LNCaP clone FGC (cell line): Measurements from ENCODE around the gene RABL3.
"Not testable (repeated sequence)": the region's sequence is repeated elsewhere in the genome, so short reads cannot be mapped to it uniquely, and the experiment has no call there.

Experiments
- DNase-seq: peaks from one replicate; pipeline ENCODE4 v3.0.0-alpha.2; 2011; ENCODE audit warnings: low read depth
- H3K4me3 ChIP-seq: 2 replicates; pipeline ENCODE4 v1.5.1; 2011; ENCODE audit warnings: mild to moderate bottlenecking, low read depth, low read length, control low read depth
- TF ChIP-seq, protein P1 (sequence below): IDR thresholded peaks from 2 replicates; pipeline ENCODE4 v1.5.1; 2012; ENCODE audit warnings: mild to moderate bottlenecking; ENCODE audit not compliant: control insufficient read depth, insufficient read depth; ENCODE audit errors: extremely low read depth

RABL3 gene

DNA sequence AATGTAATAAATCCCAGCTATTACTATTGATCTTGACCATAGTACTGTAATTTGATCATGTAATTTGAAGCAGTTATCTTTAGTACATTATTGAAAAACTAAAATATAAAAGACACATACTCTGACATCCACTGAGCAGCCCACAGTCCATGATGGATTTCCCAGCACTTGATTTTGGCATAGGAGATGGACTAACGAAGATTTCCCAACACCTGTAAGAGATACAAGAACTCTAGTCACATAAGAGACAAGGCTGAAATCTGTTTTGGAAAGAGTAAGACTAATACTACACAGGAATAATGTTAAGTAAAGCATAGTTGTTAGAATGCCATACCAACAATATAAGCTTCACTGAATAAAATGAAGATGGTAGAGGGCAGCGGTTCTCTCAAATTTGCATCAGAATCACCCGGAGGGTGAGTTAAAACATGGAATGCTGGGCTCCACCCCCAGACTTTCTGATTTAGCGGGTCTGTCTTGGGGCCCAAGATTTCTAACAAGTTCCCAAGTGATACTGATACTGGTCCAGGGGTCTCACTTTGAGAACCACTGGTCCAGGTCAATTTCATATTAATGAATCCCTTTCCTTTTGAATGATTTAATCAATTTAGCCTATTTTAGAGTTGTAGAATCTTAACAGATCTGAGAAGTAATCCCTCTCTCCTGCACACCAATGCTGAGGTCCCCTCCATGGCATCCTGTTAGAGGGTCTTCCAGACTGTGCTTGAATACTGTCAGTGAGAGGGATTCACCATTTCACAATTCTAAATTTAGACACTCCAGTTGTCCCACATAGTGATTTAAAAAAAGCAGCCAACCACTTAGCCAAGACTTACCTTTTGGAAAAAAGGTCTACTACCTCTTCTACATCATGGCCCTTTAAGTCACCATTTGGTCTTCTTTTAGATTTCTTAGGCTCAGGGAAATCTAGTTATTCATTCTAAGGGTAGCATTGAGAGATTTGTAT lies 11.5 kb downstream of the RABL3 start:
- no peak overlapping the region for H3K4me3 ChIP-seq
- TF ChIP-seq, protein P1, sequence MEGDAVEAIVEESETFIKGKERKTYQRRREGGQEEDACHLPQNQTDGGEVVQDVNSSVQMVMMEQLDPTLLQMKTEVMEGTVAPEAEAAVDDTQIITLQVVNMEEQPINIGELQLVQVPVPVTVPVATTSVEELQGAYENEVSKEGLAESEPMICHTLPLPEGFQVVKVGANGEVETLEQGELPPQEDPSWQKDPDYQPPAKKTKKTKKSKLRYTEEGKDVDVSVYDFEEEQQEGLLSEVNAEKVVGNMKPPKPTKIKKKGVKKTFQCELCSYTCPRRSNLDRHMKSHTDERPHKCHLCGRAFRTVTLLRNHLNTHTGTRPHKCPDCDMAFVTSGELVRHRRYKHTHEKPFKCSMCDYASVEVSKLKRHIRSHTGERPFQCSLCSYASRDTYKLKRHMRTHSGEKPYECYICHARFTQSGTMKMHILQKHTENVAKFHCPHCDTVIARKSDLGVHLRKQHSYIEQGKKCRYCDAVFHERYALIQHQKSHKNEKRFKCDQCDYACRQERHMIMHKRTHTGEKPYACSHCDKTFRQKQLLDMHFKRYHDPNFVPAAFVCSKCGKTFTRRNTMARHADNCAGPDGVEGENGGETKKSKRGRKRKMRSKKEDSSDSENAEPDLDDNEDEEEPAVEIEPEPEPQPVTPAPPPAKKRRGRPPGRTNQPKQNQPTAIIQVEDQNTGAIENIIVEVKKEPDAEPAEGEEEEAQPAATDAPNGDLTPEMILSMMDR = no peak
- no peak for DNase-seq

- no peak overlapping the region for H3K4me3 ChIP-seq
- TF ChIP-seq, protein P1 = no peak
- DNase-seq = no peak
Measured at GRCh38 chr3:120726791-120727190, 15.5 kb downstream of the RABL3 start.

GRCh38 chr3:120719167-120719834 lies 23.0 kb downstream of the RABL3 start:
- not testable (repeated sequence) for DNase-seq, H3K4me3 ChIP-seq

DNA sequence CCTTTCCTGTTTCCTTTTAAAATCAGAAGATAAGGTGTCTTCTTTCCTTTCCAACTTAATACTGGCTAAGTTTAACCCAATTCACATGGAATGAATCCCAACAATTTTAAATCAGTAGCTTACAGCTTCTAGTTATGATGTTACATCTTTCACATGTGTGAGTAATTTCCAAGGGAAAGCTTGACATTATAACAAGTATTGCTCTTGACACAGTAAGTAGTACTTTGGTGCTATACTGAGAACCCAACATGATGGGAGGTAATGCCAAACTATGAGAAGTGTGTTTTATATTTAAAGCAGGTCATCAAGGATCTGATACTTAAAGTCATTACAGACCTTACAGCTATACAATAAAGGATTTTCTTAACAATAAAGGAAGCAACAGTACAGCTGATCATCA lies 29.1 kb downstream of the RABL3 start:
- H3K4me3 ChIP-seq = no peak overlapping the region
- TF ChIP-seq, protein P1 = no peak
- DNase-seq = no peak

DNA sequence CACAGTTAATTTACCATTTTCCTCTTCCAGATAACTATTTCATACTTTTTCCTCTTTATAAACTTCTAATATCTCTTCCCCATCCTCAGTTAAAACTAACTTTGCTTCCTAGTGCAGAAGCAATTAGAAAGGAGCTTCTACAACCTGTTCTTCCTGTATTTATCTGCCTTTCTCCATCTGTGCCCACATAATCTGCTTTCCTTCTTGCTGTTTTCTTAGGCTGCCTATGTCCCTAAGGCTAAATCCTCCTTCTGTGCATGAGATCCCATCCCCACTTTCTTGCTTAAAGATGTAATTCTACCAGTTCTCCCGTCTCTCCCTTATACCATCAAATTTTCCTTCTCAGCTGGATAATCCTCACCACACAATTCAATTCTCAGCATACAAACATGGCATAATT lies 31.9 kb downstream of the RABL3 start:
- no peak overlapping the region for H3K4me3 ChIP-seq
- TF ChIP-seq, protein P1 = no peak

DNA sequence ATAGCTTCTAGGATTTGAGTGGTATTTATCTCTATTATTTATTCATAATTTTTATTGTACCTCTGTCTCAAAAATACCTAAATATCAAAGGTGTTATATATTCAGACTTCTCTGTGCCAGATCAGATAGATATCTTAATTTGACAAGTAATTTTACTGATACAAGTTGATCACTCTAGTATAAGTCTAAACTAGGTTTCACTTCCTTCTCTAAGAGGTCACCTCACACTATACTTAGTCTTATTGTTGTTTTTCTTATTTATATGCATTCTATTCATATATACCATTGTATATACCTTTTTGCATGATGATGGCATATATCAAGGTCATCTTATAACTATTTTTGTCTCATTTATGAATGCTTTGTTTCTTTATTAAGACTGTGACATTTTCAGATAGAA lies 33.9 kb downstream of the RABL3 start:
- H3K4me3 ChIP-seq = no peak overlapping the region
- TF ChIP-seq, protein P1 = no peak
- no peak for DNase-seq

More for the DNA sequence above, 31.9 kb downstream of the RABL3 start:
- no peak for DNase-seq

DNA sequence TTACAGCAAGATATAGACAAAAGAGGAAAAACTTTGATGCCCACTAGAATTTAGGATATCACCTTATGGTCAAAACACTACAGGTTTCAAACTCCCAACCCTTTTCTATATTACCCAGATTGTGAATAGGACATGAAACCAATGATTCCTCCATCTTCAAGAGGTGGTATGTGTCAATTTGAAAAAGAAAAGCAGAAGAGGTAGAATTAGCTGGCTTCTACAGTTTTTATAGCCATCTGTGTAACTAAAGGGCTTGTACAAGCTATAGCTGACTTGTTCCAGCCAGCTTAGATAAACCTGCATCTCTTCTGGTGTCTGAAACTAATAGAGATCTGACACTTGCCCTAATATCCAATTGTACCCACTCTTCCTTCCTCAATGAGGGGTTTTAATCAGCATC lies 35.4 kb downstream of the RABL3 start:
- no peak for DNase-seq
- no peak overlapping the region for H3K4me3 ChIP-seq
- TF ChIP-seq, protein P1 = no peak
